Heart left ventricle (tissue), 16 donors: ENCODE results near the gene ZIK1. TPM values are rescaled to one million over a fixed set of nuclear protein-coding genes. Genes with fewer than 3 reads are reported as not detected.

Experiments used
- ATAC-seq, 4 donors: fragments of 200-7000 bp; cut with Tn5 transposase; one replicate each; pipeline ENCODE4 v1.9.1; 2020 to 2022; ENCODE audit warnings: moderate library complexity in 4 of 4, mild to moderate bottlenecking in 3 of 4, moderate number of reproducible peaks in 1 of 4
- DNase-seq, 5 donors: peaks; one replicate each; pipeline ENCODE4 v3.0.0-alpha.2; 2020
- H3K27ac ChIP-seq, 12 donors: fragments of 200-600 bp; sonication (generic) in 4 of 12; one replicate each; pipeline versions ENCODE4 v1.5.0 to v1.8.0; 2016 to 2022; ENCODE audit warnings: mild to moderate bottlenecking in 2 of 12
- H3K27me3 ChIP-seq, 9 donors: fragments of 200-600 bp; sonication (generic) in 2 of 9; one replicate each; pipeline versions ENCODE4 v1.5.1 to v1.8.0; 2016 to 2022; ENCODE audit warnings: mild to moderate bottlenecking in 3 of 9
- H3K36me3 ChIP-seq, 9 donors: fragments of 200-600 bp; sonication (generic) in 2 of 9; one replicate each; pipeline versions ENCODE4 v1.5.0 to v1.8.0; 2018 to 2022; ENCODE audit warnings: mild to moderate bottlenecking in 2 of 9
- H3K4me1 ChIP-seq, 12 donors: fragments of 200-600 bp; sonication (generic) in 4 of 12; one replicate each; pipeline versions ENCODE4 v1.5.0 to v1.8.0; 2016 to 2022; ENCODE audit warnings: mild to moderate bottlenecking in 3 of 12
- H3K4me3 ChIP-seq, 12 donors: fragments of 200-600 bp; sonication (generic) in 4 of 12; one replicate each; pipeline versions ENCODE4 v1.5.0 to v1.8.0; 2017 to 2022; ENCODE audit warnings: mild to moderate bottlenecking in 9 of 12, moderate library complexity in 4 of 12
- H3K9me3 ChIP-seq, 12 donors: fragments of 200-600 bp; sonication (generic) in 4 of 12; one replicate each; pipeline versions ENCODE4 v1.5.0 to v1.8.0; 2016 to 2022; ENCODE audit warnings: mild to moderate bottlenecking in 1 of 12
- CTCF ChIP-seq, 12 donors: fragments of 200-600 bp; sonication (generic) in 4 of 12; IDR thresholded peaks; one replicate each; pipeline versions ENCODE4 v1.5.0 to v1.8.0; 2018 to 2022; ENCODE audit warnings: antibody characterized with exemption in 12 of 12, mild to moderate bottlenecking in 5 of 12
- POLR2A ChIP-seq, 2 donors: fragments of 450-650 bp; IDR thresholded peaks; one replicate each; pipeline ENCODE4 v1.6.1; 2017; ENCODE audit warnings: antibody characterized with exemption in 2 of 2, mild to moderate bottlenecking in 2 of 2, moderate library complexity in 2 of 2
- WGBS, 4 donors: extraction: QIAGEN DNeasy Blood & Tissue Kit in 2 of 4; methylation state at CpG; one replicate each; pipeline versions ENCODE4 v1.1.5 to v1.1.7; 2013 to 2018; 5-methylcytosine and 5-hydroxymethylcytosine counted together
- intact Hi-C, 10 donors: fragments of 100-400 bp; cut with DNase I; formaldehyde crosslinking; loops; one replicate each; pipeline versions ENCODE4 v1.11.1 to v1.14.2; 2022
- polyA plus RNA-seq, 2 donors: library from polyadenylated mRNA; stranded (reverse); fragments of 200-250 nt; gene quantifications; one replicate each; pipeline ENCODE4 v1.2.3, GENCODE V29; 2013
- total RNA-seq, 9 donors: library from RNA; depleted of rRNA in 2 of 9; stranded (reverse); fragments of >200 nt in 2 of 9; fragmentation: NEBNext Ultra II Directional in 3 of 9; extraction: Animal tissue kit (Norgen Biotek cat#: 25700) in 3 of 9; gene quantifications; one replicate each; pipeline versions ENCODE4 v1.1.0 to v1.2.4, GENCODE V29; 2016 to 2023
- donor health status: ischemic (EF 13 %, LVEDD 7.1; RV severe dilation, severe dysfunction).
- donor health status: healthy with polysubstance abuse.
- donor health status: DM: no; HTN: yes; CAD: no.
- donor health status: DM: no; HTN: no; CAD: no.
- donor health status: ischemic (EF 25% LVEDD 6.9; RV normal size, moderate dysfunction).
- donor health status: ischemic (EF 25% LVEDD 5.7; RV mildly dilated, moderate dysfunction).
- donor health status: healthy.
- donor health status: DM: yes; HTN: yes; CAD: no.
- donor health status: ischemic (EF 35%, LVEDD 5.7; RV mildly dilated, moderate dysfunction).
- donor health status: nonischemic (EF 11% LVEDD 7.7; RV severe dilation, severe dysfunction).
- donor health status: DM: yes; HTN: yes; CAD: no.
- donor health status: PGD.
- donor health status: ischemic (EF 29% LVEDD 5.4; RV normal size, mild dysfunction).
- donor health status: nonischemic (EF 23%, LVEDD 6.1; RV moderate dilation, normal function).

Gene ZIK1
- total and polyA plus RNA-seq, 11 donors: 1.1 to 8.0 (median 4.4) TPM

DNA sequence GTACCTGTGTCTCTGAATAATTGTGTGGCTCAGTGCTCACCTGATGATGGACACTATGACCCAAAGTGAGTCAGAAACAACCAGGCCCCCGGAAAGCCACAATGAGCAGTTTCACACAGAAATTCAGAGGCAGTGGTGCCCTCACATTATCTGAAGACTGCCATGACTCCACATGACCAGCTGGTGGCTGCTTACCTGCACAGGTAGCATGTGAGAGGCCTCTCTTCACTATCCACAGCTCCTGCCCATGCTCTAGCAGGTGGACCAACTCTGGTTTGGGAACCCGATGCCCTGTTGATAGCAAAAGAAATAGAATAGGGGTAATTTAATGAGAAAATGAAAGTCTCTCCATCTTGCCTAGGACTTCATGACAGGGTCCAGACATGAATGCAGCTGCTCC lies 31.5 kb upstream of the ZIK1 start:
- WGBS, 4 donors: 92 to 100% (median 96%) methylated on average over 1 to 2 of the region's 2 CpGs
- H3K4me3 ChIP-seq: no peak overlapping the region

DNA sequence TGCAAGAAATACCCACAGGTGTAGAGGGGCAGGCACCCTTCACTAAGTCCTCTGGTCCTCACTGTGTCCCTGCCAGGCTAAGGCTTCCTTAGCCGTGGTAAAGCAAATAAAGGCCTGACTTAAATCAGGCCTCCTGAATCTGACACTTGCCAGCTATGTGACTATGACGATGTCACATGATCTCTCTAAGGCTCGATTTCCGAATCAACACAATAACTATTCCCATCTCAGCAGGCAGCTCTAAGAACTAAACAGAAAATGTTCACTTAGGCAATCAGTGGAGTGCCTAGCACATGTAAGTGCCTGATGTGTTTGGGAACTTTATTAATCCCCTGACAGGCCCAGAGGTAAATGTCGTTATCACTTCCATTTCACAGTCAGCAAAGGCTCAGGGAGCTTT lies 26.3 kb upstream of the ZIK1 start:
- TF ChIP-seq CTCF (IDR thresholded peaks at IDR 0.05) (no peak), POLR2A (IDR thresholded peaks at IDR 0.05) (no peak)
- WGBS, 4 donors: 49 to 51% (median 49%) methylated on average over 5 of the region's 5 CpGs
- no peak for ATAC-seq
- Histone ChIP-seq H3K36me3 (peaks cover 2 to 42% (median 36%) of the 10 kb centered on the region in 9 donors), H3K9me3 (peaks cover 0 to 36% (median 2%) of the 10 kb centered on the region in 12 donors), H3K27ac (peak overlapping the region in 1 of 12 donors; percentile 79), H3K4me3 (peak overlapping the region in 5 of 12 donors; percentile 74 to 98 (median 91)), H3K4me1 (peaks cover 5 to 42% (median 16%) of the 10 kb centered on the region in 12 donors), H3K27me3 (no peaks in the 10 kb centered on the region)
- intact Hi-C loops: loop anchor here in 2 of 10 donors (2.0 to 5.0 kb wide), 2 partner anchors 31 to 35 kb away; partner anchors contain the start of gene ZNF549 (in 1 of the 2)
- no peak for DNase-seq

More for the DNA sequence above, 31.5 kb upstream of the ZIK1 start:
- DNase-seq (no peak), ATAC-seq (no peak)
- TF ChIP-seq POLR2A (IDR thresholded peaks at IDR 0.05): no peak
- no peak for TF ChIP-seq CTCF (IDR thresholded peaks at IDR 0.05)
- Histone ChIP-seq H3K27ac (no peak overlapping the region), H3K36me3 (peaks cover 2 to 94% (median 86%) of the 10 kb centered on the region in 9 donors), H3K9me3 (peaks cover 0 to 78% (median 36%) of the 10 kb centered on the region in 12 donors), H3K4me1 (peaks cover 0 to 12% (median 0%) of the 10 kb centered on the region in 12 donors), H3K27me3 (no peaks in the 10 kb centered on the region)
- intact Hi-C loops: no loop called here

DNA sequence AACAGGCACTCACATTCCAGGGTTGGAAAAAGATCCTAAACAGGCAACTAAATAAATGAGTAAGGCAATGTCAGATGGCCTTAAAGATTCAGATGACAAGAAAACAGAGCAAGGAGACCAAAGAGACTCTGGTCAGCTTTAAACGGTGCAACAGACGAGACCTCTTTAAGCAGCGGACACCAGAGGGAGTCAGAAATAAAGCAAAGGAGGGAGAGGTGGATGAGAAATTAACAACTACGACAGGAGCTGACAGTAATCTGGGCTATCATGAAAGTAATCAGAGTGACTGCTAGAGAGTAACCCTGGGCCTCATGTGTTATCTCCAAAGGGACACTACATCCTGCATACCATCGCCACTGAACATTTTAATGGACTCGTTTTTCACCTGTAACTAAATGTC lies 25.4 kb upstream of the ZIK1 start:
- ATAC-seq (no peak), DNase-seq (no peak)
- Histone ChIP-seq H3K27ac (peak overlapping the region in 11 of 12 donors; percentile 66 to 90 (median 79)), H3K36me3 (peaks cover 2 to 33% (median 27%) of the 10 kb centered on the region in 9 donors), H3K4me1 (peaks cover 5 to 42% (median 16%) of the 10 kb centered on the region in 12 donors), H3K9me3 (peaks cover 0 to 36% (median 2%) of the 10 kb centered on the region in 12 donors), H3K4me3 (peak overlapping the region; percentile 63 to 98 (median 82)), H3K27me3 (no peaks in the 10 kb centered on the region)
- TF ChIP-seq POLR2A (IDR thresholded peaks at IDR 0.05) (no peak), CTCF (IDR thresholded peaks at IDR 0.05) (no peak)
- intact Hi-C loops: loop anchor here in 2 of 10 donors (2.0 to 5.0 kb wide), 2 partner anchors 32 to 36 kb away; partner anchors contain the start of gene ZNF549 (in 1 of the 2)
- WGBS, 4 donors: 11 to 24% (median 16%) methylated on average over 6 of the region's 6 CpGs

DNA sequence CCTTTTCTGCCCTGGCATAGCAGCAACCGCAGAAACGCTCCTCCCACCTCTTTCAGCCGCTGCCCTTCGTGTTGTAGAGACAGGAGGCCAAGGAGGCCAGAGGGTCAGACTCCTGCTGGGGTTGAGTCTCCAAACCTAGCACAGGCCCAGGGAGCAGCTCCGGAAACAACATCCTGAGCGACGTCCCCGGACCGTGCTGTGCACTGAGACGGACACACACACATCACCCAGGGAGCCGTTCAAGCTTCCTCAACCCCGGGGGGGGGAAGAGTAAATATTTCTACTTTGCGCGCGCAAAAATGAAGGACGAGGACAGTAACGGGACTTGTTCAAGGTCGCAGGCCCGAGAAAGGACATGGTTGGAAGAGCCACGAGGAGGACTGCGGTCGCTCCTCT lies 24.9 kb upstream of the ZIK1 start:
- H3K4me3 ChIP-seq: peak overlapping the region; percentile 63 to 98 (median 82)
- peaks cover 2 to 28% (median 23%) of the 10 kb centered on the region in 9 donors for H3K36me3 ChIP-seq
- TF ChIP-seq CTCF (IDR thresholded peaks at IDR 0.05): no peak
- TF ChIP-seq POLR2A (IDR thresholded peaks at IDR 0.05): no peak
- no peaks in the 10 kb centered on the region for H3K27me3 ChIP-seq
- H3K9me3 ChIP-seq: peaks cover 0 to 37% (median 4%) of the 10 kb centered on the region in 12 donors
- peak in 3 of 4 donors; percentile 47 to 60 (median 50) for ATAC-seq
- peaks cover 5 to 42% (median 16%) of the 10 kb centered on the region in 12 donors for H3K4me1 ChIP-seq
- peak in 3 of 5 donors; percentile 29 to 55 (median 42) for DNase-seq
- peak overlapping the region; percentile 16 to 90 (median 79) for H3K27ac ChIP-seq
- intact Hi-C loops: loop anchor here in 2 of 10 donors (2.0 to 5.0 kb wide), 2 partner anchors 32 to 37 kb away; partner anchors contain the start of gene ZNF549 (in 1 of the 2)
- 0 to 1% (median 0%) methylated on average over 19 to 22 of the region's 22 CpGs for WGBS, 4 donors
